ENCODE data around the gene CIT. TPM values are rescaled to one million over a fixed set of nuclear protein-coding genes. Genes with fewer than 3 reads are reported as not detected.

Gene CIT
- total and polyA plus RNA-seq, 9 donors = 0.39 to 3.6 (median 1.7) TPM

DNA sequence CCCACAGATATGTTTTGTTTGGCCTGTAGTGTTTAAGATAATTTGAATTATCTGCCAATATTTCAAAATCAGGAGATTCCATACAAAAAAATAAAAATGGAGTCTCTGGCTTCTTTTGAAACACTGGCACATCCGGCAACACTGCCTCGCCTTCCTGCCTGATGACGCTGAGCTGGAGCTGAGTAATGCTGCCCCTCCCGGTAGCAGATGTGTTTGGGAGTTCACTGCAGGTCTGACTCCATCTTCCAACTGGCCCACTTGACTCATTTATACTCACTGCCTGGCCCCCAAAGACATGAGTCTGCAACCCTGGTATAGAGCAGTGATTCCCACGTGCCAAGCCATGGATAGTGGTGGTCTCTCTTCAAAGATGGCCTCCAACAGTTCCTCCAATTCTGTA, 7.4 kb downstream of the CIT start:
- TF ChIP-seq, protein P1, sequence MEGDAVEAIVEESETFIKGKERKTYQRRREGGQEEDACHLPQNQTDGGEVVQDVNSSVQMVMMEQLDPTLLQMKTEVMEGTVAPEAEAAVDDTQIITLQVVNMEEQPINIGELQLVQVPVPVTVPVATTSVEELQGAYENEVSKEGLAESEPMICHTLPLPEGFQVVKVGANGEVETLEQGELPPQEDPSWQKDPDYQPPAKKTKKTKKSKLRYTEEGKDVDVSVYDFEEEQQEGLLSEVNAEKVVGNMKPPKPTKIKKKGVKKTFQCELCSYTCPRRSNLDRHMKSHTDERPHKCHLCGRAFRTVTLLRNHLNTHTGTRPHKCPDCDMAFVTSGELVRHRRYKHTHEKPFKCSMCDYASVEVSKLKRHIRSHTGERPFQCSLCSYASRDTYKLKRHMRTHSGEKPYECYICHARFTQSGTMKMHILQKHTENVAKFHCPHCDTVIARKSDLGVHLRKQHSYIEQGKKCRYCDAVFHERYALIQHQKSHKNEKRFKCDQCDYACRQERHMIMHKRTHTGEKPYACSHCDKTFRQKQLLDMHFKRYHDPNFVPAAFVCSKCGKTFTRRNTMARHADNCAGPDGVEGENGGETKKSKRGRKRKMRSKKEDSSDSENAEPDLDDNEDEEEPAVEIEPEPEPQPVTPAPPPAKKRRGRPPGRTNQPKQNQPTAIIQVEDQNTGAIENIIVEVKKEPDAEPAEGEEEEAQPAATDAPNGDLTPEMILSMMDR (IDR thresholded peaks at IDR 0.05) = no peak
- TF ChIP-seq EP300 (IDR thresholded peaks at IDR 0.05) (no peak), POLR2A (IDR thresholded peaks at IDR 0.05) (no peak)
- H3K27me3 ChIP-seq = no peaks in the 10 kb centered on the region
- WGBS, 3 donors = 79 to 89% (median 82%) methylated on average over 5 of the region's 5 CpGs
- no peak overlapping the region for H3K27ac ChIP-seq
- DNase-seq = no peak
- H3K36me3 ChIP-seq = no peaks in the 10 kb centered on the region
- no peaks in the 10 kb centered on the region for H3K4me1 ChIP-seq (ENCODE audit: insufficient read depth)
- intact Hi-C loops (cut with DNase I) = no loop called here
- no peaks in the 10 kb centered on the region for H3K9me3 ChIP-seq
- no peak overlapping the region for H3K4me3 ChIP-seq

DNA sequence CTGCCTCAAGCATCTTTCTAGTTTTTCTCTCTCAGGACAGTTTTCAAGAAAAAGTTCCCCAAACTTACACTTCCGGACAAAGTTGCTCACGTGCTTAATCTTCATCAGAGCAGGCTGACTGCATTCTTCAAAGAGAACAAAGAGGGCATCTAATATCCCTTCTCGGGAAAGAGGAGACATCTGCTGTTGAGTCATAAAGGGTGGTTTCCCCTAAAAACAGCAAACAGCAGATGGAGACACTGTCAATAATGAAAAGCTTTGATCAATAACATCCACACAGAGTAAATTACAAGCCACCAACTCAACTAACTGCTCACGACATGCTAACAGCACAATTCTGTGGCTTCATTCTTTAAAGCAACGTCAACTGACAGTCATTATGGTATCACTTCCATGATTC, 8.1 kb downstream of the CIT start:
- no peak overlapping the region for H3K27ac ChIP-seq
- no peaks in the 10 kb centered on the region for H3K4me1 ChIP-seq (ENCODE audit: insufficient read depth)
- no peaks in the 10 kb centered on the region for H3K9me3 ChIP-seq
- no peak for DNase-seq
- no peaks in the 10 kb centered on the region for H3K36me3 ChIP-seq
- no peaks in the 10 kb centered on the region for H3K27me3 ChIP-seq
- intact Hi-C loops (cut with DNase I) = no loop called here
- H3K4me3 ChIP-seq = no peak overlapping the region
- 77 to 83% (median 81%) methylated on average over 5 of the region's 5 CpGs for WGBS, 3 donors
- TF ChIP-seq EP300 (IDR thresholded peaks at IDR 0.05) = no peak
- no peak for TF ChIP-seq POLR2A (IDR thresholded peaks at IDR 0.05)
- TF ChIP-seq, protein P1 (IDR thresholded peaks at IDR 0.05) = no peak

DNA sequence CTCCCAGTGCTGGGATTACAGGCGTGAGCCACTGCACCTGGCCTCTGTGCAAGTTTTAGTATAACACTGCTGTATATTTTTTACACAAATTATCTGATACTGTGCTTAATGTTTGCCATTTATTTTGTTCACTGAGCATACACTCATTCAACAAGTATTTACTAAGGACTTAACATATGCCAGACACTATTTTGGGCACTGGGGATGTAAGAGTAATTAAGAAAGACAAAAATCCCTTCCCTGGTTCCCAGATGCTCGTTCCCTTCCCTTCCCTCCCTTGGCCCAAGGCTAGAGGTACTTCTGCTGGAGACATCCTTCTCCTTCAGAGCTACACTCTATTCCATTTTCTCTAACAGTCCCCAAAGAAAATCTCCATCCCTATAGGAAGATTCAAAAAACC, 12.5 kb downstream of the CIT start:
- Histone ChIP-seq H3K27me3 (no peaks in the 10 kb centered on the region), H3K9me3 (no peaks in the 10 kb centered on the region), H3K27ac (no peak overlapping the region), H3K36me3 (no peaks in the 10 kb centered on the region), H3K4me1 (ENCODE audit: insufficient read depth) (no peaks in the 10 kb centered on the region), H3K4me3 (no peak overlapping the region)
- TF ChIP-seq EP300 (IDR thresholded peaks at IDR 0.05) (no peak), POLR2A (IDR thresholded peaks at IDR 0.05) (no peak)
- TF ChIP-seq, protein P1 (IDR thresholded peaks at IDR 0.05) = no peak
- no peak for DNase-seq
- 88 to 93% (median 88%) methylated on average over 2 of the region's 2 CpGs for WGBS, 3 donors
- intact Hi-C loops (cut with DNase I) = no loop called here

DNA sequence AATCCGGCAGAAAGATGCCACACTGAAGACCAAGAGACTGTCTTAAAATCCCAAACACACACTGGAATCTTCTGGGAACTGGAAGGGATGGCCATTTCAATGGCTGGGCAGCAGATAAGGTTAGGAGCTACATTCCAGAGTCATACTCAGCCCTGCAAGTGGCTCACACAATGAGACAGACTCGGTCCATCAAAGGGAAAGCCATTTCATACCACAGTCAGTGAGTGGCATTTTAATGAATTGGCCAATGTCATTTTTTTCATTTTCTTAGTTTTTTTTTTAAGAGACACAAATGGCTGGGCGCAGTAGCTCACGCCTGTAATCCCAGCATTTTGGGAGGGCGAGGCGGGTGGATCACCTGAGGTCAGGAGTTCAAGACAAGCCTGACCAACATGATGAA, 17.9 kb downstream of the CIT start:
- intact Hi-C loops (cut with DNase I) = no loop called here
- TF ChIP-seq POLR2A (IDR thresholded peaks at IDR 0.05) (no peak), EP300 (IDR thresholded peaks at IDR 0.05) (no peak)
- TF ChIP-seq, protein P1 (IDR thresholded peaks at IDR 0.05) = no peak
- no peaks in the 10 kb centered on the region for H3K9me3 ChIP-seq

More for the DNA sequence above, 17.9 kb downstream of the CIT start:
- no peak overlapping the region for H3K4me3 ChIP-seq
- no peak overlapping the region for H3K27ac ChIP-seq
- no peaks in the 10 kb centered on the region for H3K4me1 ChIP-seq (ENCODE audit: insufficient read depth)
- WGBS, 3 donors = 95 to 96% (median 95%) methylated on average over 6 of the region's 6 CpGs
- H3K27me3 ChIP-seq = no peaks in the 10 kb centered on the region
- H3K36me3 ChIP-seq = no peaks in the 10 kb centered on the region
- DNase-seq = no peak
